Neural crest cell (in vitro differentiated cells): ENCODE data around the gene GNAQ. TPM values are rescaled to one million over a fixed set of nuclear protein-coding genes. Genes with fewer than 3 reads are reported as not detected.
"Not testable (repeated sequence)": the region's sequence is repeated elsewhere in the genome, so short reads cannot be mapped to it uniquely, and the experiment has no call there.

Experiments used
- DNase-seq: peaks from one replicate; pipeline ENCODE4 v3.0.0; 2021; ENCODE audit warnings: low read depth, mixed read lengths, low spot score
- H3K27ac Mint-ChIP-seq: one replicate; pipeline ENCODE4 v1.8.0; 2021; ENCODE audit warnings: mild to moderate bottlenecking, mixed read lengths; ENCODE audit not compliant: unreplicated experiment
- H3K27me3 Mint-ChIP-seq: 2 replicates; pipeline ENCODE4 v1.8.0; 2021; ENCODE audit warnings: low read depth, mild to moderate bottlenecking, mixed read lengths
- H3K36me3 Mint-ChIP-seq: 2 replicates; pipeline ENCODE4 v1.8.0; 2021; ENCODE audit warnings: low read depth, mild to moderate bottlenecking, mixed read lengths
- H3K4me1 Mint-ChIP-seq: 2 replicates; pipeline ENCODE4 v1.8.0; 2021; ENCODE audit warnings: mixed read lengths
- H3K4me3 Mint-ChIP-seq: one replicate; pipeline ENCODE4 v1.8.0; 2021; ENCODE audit warnings: mild to moderate bottlenecking, mixed read lengths
- H3K9me3 Mint-ChIP-seq: 2 replicates; pipeline ENCODE4 v1.8.0; 2021; ENCODE audit warnings: mixed read lengths
- total RNA-seq: library from RNA; stranded (reverse); gene quantifications from 2 replicates; pipeline ENCODE4 v1.2.1, GENCODE V29; 2021
- TF ChIP-seq, protein P1 (sequence below): fragments of 200-600 bp; sonication (generic); conservative IDR thresholded peaks from 2 replicates; pipeline ENCODE4 v1.5.0; 2021; ENCODE audit warnings: antibody characterized with exemption, mild to moderate bottlenecking

Gene GNAQ
- total RNA-seq, 1 donor from 2014 or later, result 53.3 TPM

DNA sequence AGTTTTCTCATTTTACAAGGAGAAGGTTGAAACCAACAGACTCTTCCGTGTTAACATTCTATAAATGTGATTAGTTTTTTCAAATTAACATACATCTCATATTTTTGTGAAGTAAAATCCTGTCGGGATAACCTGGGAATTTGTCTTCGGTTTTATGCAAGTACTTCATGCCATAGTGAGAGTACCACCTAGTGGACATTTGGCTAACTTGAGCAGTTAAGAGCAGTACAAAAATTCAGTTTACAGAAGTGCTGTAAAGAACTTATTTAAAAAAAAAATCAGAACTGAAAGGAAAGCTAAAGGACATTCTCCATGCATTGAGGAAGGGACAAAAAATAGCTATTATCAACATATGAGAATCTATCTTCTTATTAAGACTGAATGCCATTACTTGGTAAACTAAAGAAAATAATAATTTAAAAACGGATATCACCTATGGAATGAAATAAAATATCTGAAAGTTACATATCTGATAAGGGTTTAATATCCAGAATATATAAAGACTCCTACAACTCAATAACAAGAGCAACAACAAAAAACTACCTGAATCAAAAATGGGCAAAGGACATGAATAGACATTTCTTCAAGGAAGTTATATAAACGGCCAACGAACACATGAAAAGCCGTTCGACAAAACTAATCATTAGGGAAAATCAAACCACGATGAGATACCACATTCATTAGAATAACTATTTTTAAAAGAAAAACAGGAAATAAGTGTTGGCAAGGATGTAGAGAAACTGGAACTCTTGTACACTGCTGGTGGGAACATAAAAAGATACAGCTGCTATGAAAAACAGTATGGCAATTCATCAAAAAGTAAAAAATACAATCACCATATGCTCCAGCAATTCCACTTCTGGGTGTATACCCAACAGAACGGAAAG is 266.5 kb downstream of the GNAQ start:
- Mint-ChIP-seq H3K4me1 (peaks cover 1% of the 10 kb centered on the region), H3K9me3 (peaks cover 15% of the 10 kb centered on the region), H3K27ac (no peak overlapping the region), H3K36me3 (peaks cover 23% of the 10 kb centered on the region), H3K4me3 (no peak overlapping the region), H3K27me3 (no peaks in the 10 kb centered on the region)
- TF ChIP-seq, protein P1, sequence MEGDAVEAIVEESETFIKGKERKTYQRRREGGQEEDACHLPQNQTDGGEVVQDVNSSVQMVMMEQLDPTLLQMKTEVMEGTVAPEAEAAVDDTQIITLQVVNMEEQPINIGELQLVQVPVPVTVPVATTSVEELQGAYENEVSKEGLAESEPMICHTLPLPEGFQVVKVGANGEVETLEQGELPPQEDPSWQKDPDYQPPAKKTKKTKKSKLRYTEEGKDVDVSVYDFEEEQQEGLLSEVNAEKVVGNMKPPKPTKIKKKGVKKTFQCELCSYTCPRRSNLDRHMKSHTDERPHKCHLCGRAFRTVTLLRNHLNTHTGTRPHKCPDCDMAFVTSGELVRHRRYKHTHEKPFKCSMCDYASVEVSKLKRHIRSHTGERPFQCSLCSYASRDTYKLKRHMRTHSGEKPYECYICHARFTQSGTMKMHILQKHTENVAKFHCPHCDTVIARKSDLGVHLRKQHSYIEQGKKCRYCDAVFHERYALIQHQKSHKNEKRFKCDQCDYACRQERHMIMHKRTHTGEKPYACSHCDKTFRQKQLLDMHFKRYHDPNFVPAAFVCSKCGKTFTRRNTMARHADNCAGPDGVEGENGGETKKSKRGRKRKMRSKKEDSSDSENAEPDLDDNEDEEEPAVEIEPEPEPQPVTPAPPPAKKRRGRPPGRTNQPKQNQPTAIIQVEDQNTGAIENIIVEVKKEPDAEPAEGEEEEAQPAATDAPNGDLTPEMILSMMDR, result peak; percentile 57
- DNase-seq, result no peak

DNA sequence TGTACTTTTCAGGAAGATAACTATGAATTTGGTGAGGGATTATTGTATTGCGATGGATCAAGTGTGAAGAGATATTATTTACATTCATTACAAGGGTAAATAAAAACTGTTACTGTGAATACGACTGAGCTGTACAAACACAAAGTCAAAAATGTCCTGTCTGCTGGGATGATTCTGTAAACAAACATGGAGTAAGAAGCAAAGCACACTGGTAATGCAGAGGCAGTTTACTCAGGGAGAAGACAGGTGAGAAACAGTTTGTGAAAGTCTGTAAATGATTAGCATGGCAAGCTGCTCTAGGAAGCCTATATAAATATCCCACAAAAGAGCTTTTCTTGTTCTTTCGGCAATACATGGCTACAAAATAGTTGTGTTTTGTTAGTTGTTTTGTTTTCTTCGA is 268.0 kb downstream of the GNAQ start:
- Mint-ChIP-seq H3K36me3 (peaks cover 27% of the 10 kb centered on the region), H3K27me3 (no peaks in the 10 kb centered on the region), H3K27ac (no peak overlapping the region), H3K4me3 (no peak overlapping the region), H3K9me3 (peaks cover 18% of the 10 kb centered on the region), H3K4me1 (no peaks in the 10 kb centered on the region)
- no peak for DNase-seq
- TF ChIP-seq, protein P1, result no peak

DNA sequence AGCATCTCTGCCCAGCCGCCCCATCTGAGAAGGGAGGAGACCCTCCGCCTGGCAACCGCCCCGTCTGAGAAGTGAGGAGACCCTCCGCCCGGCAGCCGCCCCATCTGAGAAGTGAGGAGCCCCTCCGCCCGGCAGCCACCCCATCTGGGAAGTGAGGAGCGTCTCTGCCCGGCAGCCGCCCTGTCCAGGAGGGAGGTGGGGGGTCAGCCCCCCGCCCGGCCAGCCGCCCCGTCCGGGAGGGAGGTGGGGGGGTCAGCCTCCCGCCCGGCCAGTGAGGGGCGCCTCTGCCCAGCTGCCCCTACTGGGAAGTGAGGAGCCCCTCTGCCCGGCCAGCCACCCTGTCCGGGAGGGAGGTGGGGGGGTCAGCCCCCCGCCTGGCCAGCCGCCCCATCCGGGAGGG is 270.7 kb downstream of the GNAQ start:
- Mint-ChIP-seq H3K9me3 (peaks cover 24% of the 10 kb centered on the region), H3K36me3 (peaks cover 40% of the 10 kb centered on the region)
- not testable (repeated sequence) for H3K27me3 Mint-ChIP-seq, DNase-seq, H3K4me1 Mint-ChIP-seq, H3K4me3 Mint-ChIP-seq, H3K27ac Mint-ChIP-seq

DNA sequence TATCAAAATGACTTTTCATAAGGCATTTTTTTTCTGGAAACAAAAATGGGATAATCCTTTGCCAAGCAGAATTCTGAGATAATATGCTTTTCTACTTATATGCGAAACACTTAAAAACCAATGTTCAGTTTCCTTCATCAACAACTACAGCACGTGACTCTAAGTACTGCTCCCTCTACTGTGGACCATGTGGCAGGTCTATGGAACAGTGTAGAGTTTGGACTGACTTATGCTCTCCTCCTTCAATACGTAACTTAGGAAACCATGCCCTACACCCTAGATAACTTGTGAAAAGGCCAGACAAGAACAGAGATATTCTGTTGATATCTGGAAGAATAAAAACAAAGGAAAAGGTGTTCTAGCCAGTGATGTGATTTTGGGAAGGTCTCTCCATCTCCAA is 272.2 kb downstream of the GNAQ start:
- Mint-ChIP-seq H3K27ac (no peak overlapping the region), H3K27me3 (no peaks in the 10 kb centered on the region), H3K4me3 (no peak overlapping the region), H3K36me3 (peaks cover 36% of the 10 kb centered on the region), H3K9me3 (peaks cover 16% of the 10 kb centered on the region), H3K4me1 (no peaks in the 10 kb centered on the region)
- DNase-seq, result no peak
- TF ChIP-seq, protein P1, result no peak

DNA sequence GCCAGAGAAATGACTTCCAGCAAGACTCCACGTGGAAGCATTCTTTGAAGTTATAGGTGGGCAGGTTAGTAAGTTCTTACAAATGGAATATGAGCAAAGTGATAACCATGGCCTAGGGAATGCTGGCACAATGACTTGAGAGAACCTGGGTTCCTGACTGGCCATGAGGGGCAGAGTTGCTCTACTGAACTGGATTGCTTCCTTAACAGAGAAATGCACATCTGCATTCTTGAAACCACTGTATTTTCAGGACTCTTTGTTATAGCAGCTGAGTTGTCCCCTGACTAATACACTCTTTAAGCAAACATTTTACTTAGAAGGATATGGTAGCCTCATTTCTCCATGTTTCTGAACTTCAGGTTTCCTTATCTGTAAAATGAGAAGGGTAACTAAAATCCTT is 275.2 kb downstream of the GNAQ start:
- H3K27me3 Mint-ChIP-seq, result no peaks in the 10 kb centered on the region
- H3K4me3 Mint-ChIP-seq, result no peak overlapping the region
- H3K4me1 Mint-ChIP-seq, result peaks cover 4% of the 10 kb centered on the region
- no peak overlapping the region for H3K27ac Mint-ChIP-seq
- no peak for DNase-seq
- peaks cover 9% of the 10 kb centered on the region for H3K9me3 Mint-ChIP-seq
- peaks cover 27% of the 10 kb centered on the region for H3K36me3 Mint-ChIP-seq
- TF ChIP-seq, protein P1, result no peak

DNA sequence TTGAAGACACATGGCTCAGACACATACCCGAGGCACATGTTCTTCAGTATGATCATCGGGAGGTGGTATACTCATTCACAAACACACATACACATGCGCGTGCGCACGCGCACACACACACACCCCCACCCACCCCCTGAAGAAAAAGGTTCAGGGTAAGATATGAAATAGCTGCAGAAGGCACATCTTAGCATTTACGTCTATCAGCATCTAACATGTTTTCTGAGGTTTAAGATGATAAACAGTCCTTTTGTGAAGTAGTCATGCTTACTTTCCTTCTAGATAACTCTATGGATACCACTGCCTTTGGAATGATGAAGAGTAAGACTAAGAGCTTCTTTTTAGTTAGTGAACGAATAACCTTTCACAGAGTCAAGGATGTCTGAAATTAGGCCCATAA is 278.4 kb downstream of the GNAQ start:
- TF ChIP-seq, protein P1, result no peak
- no peak for DNase-seq
- Mint-ChIP-seq H3K36me3 (peaks cover 23% of the 10 kb centered on the region), H3K27ac (no peak overlapping the region), H3K27me3 (no peaks in the 10 kb centered on the region), H3K9me3 (peaks cover 6% of the 10 kb centered on the region), H3K4me3 (no peak overlapping the region), H3K4me1 (peaks cover 7% of the 10 kb centered on the region)
